Stimulated activated CD4-positive, alpha-beta T cell treated with anti-CD3 and anti-CD28 coated beads, Interleukin-4, amount 100 ng/mL, for 24 hours (primary cell): ENCODE data around the gene TUBE1.

Experiments
- DNase-seq: peaks from one replicate; pipeline ENCODE4 v3.0.0-alpha.2; 2020

Gene TUBE1

GRCh38 chr6:112032728-112033127, 54.6 kb downstream of the TUBE1 start:
- no peak for DNase-seq

DNA sequence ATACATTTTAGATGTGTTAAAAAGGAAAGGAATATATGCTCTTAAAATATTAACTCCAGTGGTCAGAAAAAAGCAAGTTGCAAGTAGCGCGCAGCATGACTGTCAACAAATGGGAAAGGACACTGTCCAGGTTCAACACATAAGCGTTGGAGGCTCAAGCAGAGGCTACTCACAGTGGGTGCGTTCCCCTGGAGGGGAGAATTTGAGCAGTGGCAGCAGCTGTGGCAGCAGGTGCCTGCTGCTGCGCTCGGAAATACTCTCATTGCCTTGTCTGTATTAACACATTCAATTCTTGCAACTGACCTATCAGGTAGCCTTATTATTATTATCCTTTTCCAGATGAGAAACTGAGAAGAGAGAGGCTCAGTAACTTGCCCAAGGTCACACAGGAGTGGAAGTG, 55.3 kb downstream of the TUBE1 start:
- no peak for DNase-seq

- no peak for DNase-seq
Observed at GRCh38 chr6:112030961-112031660, 56.2 kb downstream of the TUBE1 start.

GRCh38 chr6:112030206-112030960, 56.9 kb downstream of the TUBE1 start:
- no peak for DNase-seq

GRCh38 chr6:112029045-112029822, 58.0 kb downstream of the TUBE1 start:
- peak; percentile 77 for DNase-seq

- peak; percentile 56 for DNase-seq
Observed at GRCh38 chr6:112027942-112028674, 59.2 kb downstream of the TUBE1 start.

- DNase-seq: no peak
Observed at GRCh38 chr6:112026933-112027332, 60.3 kb downstream of the TUBE1 start.

DNA sequence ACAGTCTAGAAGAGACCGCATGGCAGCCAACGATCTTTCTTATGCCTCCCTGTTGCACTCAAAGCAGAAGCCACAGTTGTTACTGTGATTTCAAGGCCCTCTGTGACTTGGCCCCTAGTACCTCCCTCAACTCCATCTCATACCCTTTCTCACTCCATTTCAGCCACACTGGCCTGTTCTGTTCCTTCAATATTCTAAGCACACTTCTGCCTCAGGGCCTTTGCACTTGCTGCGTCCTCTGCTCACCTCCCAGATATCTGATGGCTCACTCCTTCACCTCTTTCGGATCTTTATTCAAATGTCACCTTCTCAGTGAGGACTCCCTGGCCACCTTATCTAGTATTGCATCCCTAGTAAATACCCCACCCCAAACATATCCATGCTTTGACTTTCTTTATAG, 62.8 kb downstream of the TUBE1 start:
- DNase-seq: no peak

GRCh38 chr6:112022749-112023148, 64.5 kb downstream of the TUBE1 start:
- DNase-seq: no peak

- DNase-seq: no peak
Observed at GRCh38 chr6:112021691-112022310, 65.5 kb downstream of the TUBE1 start.
